ENCODE data around the gene RBP2. TPM values are rescaled to one million over a fixed set of nuclear protein-coding genes. Genes with fewer than 3 reads are reported as not detected.

The RBP2 gene
- total RNA-seq, 4 donors from 2014 or later, result 3.4 TPM; not detected in 3

- H3K9me3 ChIP-seq, result no peaks in the 10 kb centered on the region
- 93% methylated on average over 7 of the region's 7 CpGs; no CpG with 5 or more reads in 1 of the 2 donors for WGBS, 2 donors (ENCODE audit: low coverage in 1 of 2)
- no peak for TF ChIP-seq EP300 (IDR thresholded peaks at IDR 0.05; ENCODE audit: low read depth)
- H3K27ac ChIP-seq, result no peak overlapping the region
- H3K36me3 ChIP-seq, result no peaks in the 10 kb centered on the region
- in situ Hi-C loops (cut with MboI; ENCODE audit: low pct_ligation_motif_present in 1 of 4, low pct_unique_long_range_greater_than_20kb in 1 of 4, low sequenced_read_pairs in 3 of 4) (no loop called here), intact Hi-C loops (cut with DNase I; ENCODE audit: low total_unique reads) (no loop called here)
- no peak for DNase-seq
- no peaks in the 10 kb centered on the region for H3K27me3 ChIP-seq
- H3K4me3 ChIP-seq, result no peak overlapping the region
- peaks cover 0 to 4% (median 0%) of the 10 kb centered on the region in 4 donors for H3K4me1 ChIP-seq
Observed at GRCh38 chr3:139465636-139466035, 10.7 kb downstream of the RBP2 start.

- in situ Hi-C loops (cut with MboI; ENCODE audit: low pct_ligation_motif_present in 1 of 4, low pct_unique_long_range_greater_than_20kb in 1 of 4, low sequenced_read_pairs in 3 of 4), result no loop called here
- TF ChIP-seq POLR2A (IDR thresholded peaks at IDR 0.05) (no peak), EP300 (IDR thresholded peaks at IDR 0.05; ENCODE audit: low read depth) (no peak), POLR2AphosphoS5 (IDR thresholded peaks at IDR 0.05) (no peak), CTCF (IDR thresholded peaks at IDR 0.05) (no peak)
- Histone ChIP-seq H3K4me3 (no peak overlapping the region), H3K9me3 (no peaks in the 10 kb centered on the region), H3K36me3 (no peaks in the 10 kb centered on the region), H3K27ac (no peak overlapping the region), H3K27me3 (no peaks in the 10 kb centered on the region), H3K4me1 (peaks cover 0 to 3% (median 0%) of the 10 kb centered on the region in 4 donors)
- no peak for DNase-seq
- WGBS, 2 donors (ENCODE audit: low coverage in 1 of 2), result 86 to 90% methylated on average over 3 of the region's 3 CpGs
- intact Hi-C loops (cut with DNase I; ENCODE audit: low total_unique reads), result no loop called here
Observed at GRCh38 chr3:139463466-139463865, 12.8 kb downstream of the RBP2 start.

- no peaks in the 10 kb centered on the region for H3K9me3 ChIP-seq
- TF ChIP-seq POLR2A (IDR thresholded peaks at IDR 0.05) (no peak), EP300 (IDR thresholded peaks at IDR 0.05; ENCODE audit: low read depth) (no peak)
- H3K36me3 ChIP-seq, result no peaks in the 10 kb centered on the region
- H3K4me3 ChIP-seq, result no peak overlapping the region
- intact Hi-C loops (cut with DNase I; ENCODE audit: low total_unique reads) (no loop called here), in situ Hi-C loops (cut with MboI; ENCODE audit: low pct_ligation_motif_present in 1 of 4, low pct_unique_long_range_greater_than_20kb in 1 of 4, low sequenced_read_pairs in 3 of 4) (no loop called here)
- no peak for DNase-seq
- no peaks in the 10 kb centered on the region for H3K27me3 ChIP-seq
- H3K4me1 ChIP-seq, result no peaks in the 10 kb centered on the region
- no peak overlapping the region for H3K27ac ChIP-seq
- 84 to 100% methylated on average over 1 to 2 of the region's 2 CpGs for WGBS, 2 donors (ENCODE audit: low coverage in 1 of 2)
Observed at GRCh38 chr3:139460529-139460928, 15.8 kb downstream of the RBP2 start.

GRCh38 chr3:139460076-139460475 is 16.2 kb downstream of the RBP2 start:
- intact Hi-C loops (cut with DNase I; ENCODE audit: low total_unique reads) (no loop called here), in situ Hi-C loops (cut with MboI; ENCODE audit: low pct_ligation_motif_present in 1 of 4, low pct_unique_long_range_greater_than_20kb in 1 of 4, low sequenced_read_pairs in 3 of 4) (no loop called here)
- TF ChIP-seq CTCF (IDR thresholded peaks at IDR 0.05), result no peak
- no peak for TF ChIP-seq POLR2A (IDR thresholded peaks at IDR 0.05)
- TF ChIP-seq POLR2AphosphoS5 (IDR thresholded peaks at IDR 0.05), result no peak
- TF ChIP-seq EP300 (IDR thresholded peaks at IDR 0.05; ENCODE audit: low read depth), result no peak
- DNase-seq, result no peak
- Histone ChIP-seq H3K4me3 (no peak overlapping the region), H3K27ac (no peak overlapping the region), H3K9me3 (no peaks in the 10 kb centered on the region), H3K27me3 (no peaks in the 10 kb centered on the region), H3K4me1 (no peaks in the 10 kb centered on the region), H3K36me3 (no peaks in the 10 kb centered on the region)

- 91 to 92% methylated on average over 7 of the region's 7 CpGs for WGBS, 2 donors (ENCODE audit: low coverage in 1 of 2)
- H3K36me3 ChIP-seq, result no peaks in the 10 kb centered on the region
- no peaks in the 10 kb centered on the region for H3K4me1 ChIP-seq
- intact Hi-C loops (cut with DNase I; ENCODE audit: low total_unique reads) (no loop called here), in situ Hi-C loops (cut with MboI; ENCODE audit: low pct_ligation_motif_present in 1 of 4, low pct_unique_long_range_greater_than_20kb in 1 of 4, low sequenced_read_pairs in 3 of 4) (no loop called here)
- H3K4me3 ChIP-seq, result no peak overlapping the region
- H3K27ac ChIP-seq, result no peak overlapping the region
- H3K27me3 ChIP-seq, result no peaks in the 10 kb centered on the region
- DNase-seq, result no peak
- TF ChIP-seq EP300 (IDR thresholded peaks at IDR 0.05; ENCODE audit: low read depth) (no peak), POLR2AphosphoS5 (IDR thresholded peaks at IDR 0.05) (no peak), CTCF (IDR thresholded peaks at IDR 0.05) (no peak), POLR2A (IDR thresholded peaks at IDR 0.05) (no peak)
- H3K9me3 ChIP-seq, result no peaks in the 10 kb centered on the region
Observed at GRCh38 chr3:139458348-139458747, 18.0 kb downstream of the RBP2 start.
